ENCODE measurements around the gene NABP2.
"Not testable (repeated sequence)": the region's sequence is repeated elsewhere in the genome, so short reads cannot be mapped to it uniquely, and the experiment has no call there.

The NABP2 gene

GRCh38 chr12:56248711-56249110 is 24.6 kb downstream of the NABP2 start:
- no peak for DNase-seq

GRCh38 chr12:56252649-56253048 is 28.5 kb downstream of the NABP2 start:
- no peak for DNase-seq

GRCh38 chr12:56253091-56253490 is 28.9 kb downstream of the NABP2 start:
- DNase-seq: no peak

GRCh38 chr12:56255671-56256070 is 31.5 kb downstream of the NABP2 start:
- DNase-seq: no peak

GRCh38 chr12:56256326-56256960 is 32.3 kb downstream of the NABP2 start:
- no peak for DNase-seq

GRCh38 chr12:56257071-56257470 is 32.9 kb downstream of the NABP2 start:
- DNase-seq: no peak

GRCh38 chr12:56257491-56258067 is 33.4 kb downstream of the NABP2 start:
- peak; percentile 36 for DNase-seq

- DNase-seq: peak; percentile 64
Measured at GRCh38 chr12:56258068-56258819, 34.1 kb downstream of the NABP2 start, which contains the start of gene ANKRD52. Gene ANKRD52 (minus strand): TSS chr12:56258384. CDS start chr12:56258269, 115 bp downstream.

- no peak for DNase-seq
Measured at GRCh38 chr12:56258820-56259183, 34.7 kb downstream of the NABP2 start.

- no peak for DNase-seq
Measured at GRCh38 chr12:56260380-56260779, 36.2 kb downstream of the NABP2 start.

- no peak for DNase-seq
Measured at GRCh38 chr12:56260921-56261320, 36.8 kb downstream of the NABP2 start.

- DNase-seq: no peak
Measured at GRCh38 chr12:56261503-56262232, 37.5 kb downstream of the NABP2 start.

GRCh38 chr12:56262955-56263354 is 38.8 kb downstream of the NABP2 start:
- not testable (repeated sequence) for DNase-seq

GRCh38 chr12:56266068-56266692 is 42.0 kb downstream of the NABP2 start:
- DNase-seq: not testable (repeated sequence)

GRCh38 chr12:56266693-56267442 is 42.7 kb downstream of the NABP2 start, which contains the start of gene COQ10A:
Gene COQ10A (plus strand): TSS chr12:56266942. CDS start chr12:56267119, 177 bp downstream.
- DNase-seq: peak; percentile 88

GRCh38 chr12:56267443-56268071 is 43.4 kb downstream of the NABP2 start:
- DNase-seq: no peak

GRCh38 chr12:56271031-56271430 is 46.9 kb downstream of the NABP2 start:
- no peak for DNase-seq

- DNase-seq: not testable (repeated sequence)
Measured at GRCh38 chr12:56272468-56272867, 48.3 kb downstream of the NABP2 start.

- no peak for DNase-seq
Measured at GRCh38 chr12:56274299-56274698, 50.2 kb downstream of the NABP2 start.

GRCh38 chr12:56278905-56279304 is 54.8 kb downstream of the NABP2 start:
- DNase-seq: no peak
